ENCODE measurements around the gene AASDHPPT.

Gene AASDHPPT

DNA sequence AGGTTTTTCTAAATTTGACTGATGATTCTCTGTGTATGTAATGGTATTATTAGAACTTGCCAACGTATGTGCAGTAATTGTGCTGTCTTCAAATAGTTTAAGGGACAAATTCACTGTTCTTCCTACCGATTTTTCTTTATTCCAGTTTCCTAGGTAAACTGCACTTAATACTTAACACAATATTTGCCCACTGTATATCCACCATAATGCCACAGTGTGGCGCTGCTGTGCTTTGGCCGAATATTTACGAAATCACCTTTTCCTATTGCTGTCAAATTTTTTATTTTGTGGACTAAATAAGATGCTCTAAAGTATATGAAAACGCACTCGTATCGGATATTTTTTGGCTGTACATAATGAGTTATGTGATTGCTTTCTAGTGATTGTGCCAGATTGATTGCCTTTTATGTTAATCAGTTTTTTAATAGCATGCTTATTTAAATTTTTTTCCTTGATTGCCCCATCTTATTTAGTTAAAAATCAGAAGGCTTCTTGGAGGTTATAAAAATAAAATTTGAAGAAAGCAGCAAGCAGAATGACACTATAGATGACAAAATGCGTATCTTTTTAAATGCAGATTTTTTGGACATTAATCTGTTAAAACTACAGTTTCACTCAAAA, 10.5 kb downstream of the AASDHPPT start:
- H3K18ac ChIP-seq (ENCODE audit: low read length): no peak overlapping the region
- H3K79me1 ChIP-seq (ENCODE audit: low read length): peaks cover 2% of the 10 kb centered on the region
- no peaks in the 10 kb centered on the region for H3K27me3 ChIP-seq (ENCODE audit: insufficient read depth, low read length, poor library complexity)
- DNase-seq: peak; percentile 55
- no peak overlapping the region for H3K4me2 ChIP-seq (ENCODE audit: low read length)
- H3K56ac ChIP-seq (ENCODE audit: low read length): no peak overlapping the region
- no peak overlapping the region for H3K23ac ChIP-seq (ENCODE audit: low read length)
- no peak overlapping the region for H3K27ac ChIP-seq (ENCODE audit: low read depth, low read length)
- H3K36me3 ChIP-seq (ENCODE audit: control insufficient read depth, insufficient read depth, low read length): no peaks in the 10 kb centered on the region
- no peaks in the 10 kb centered on the region for H3K4me1 ChIP-seq (ENCODE audit: control insufficient read depth, low read depth, low read length)
- no peak overlapping the region for H3K9ac ChIP-seq (ENCODE audit: low read length)
- H3K79me2 ChIP-seq (ENCODE audit: control insufficient read depth, insufficient read depth, low read length): peaks cover 7% of the 10 kb centered on the region
- WGBS (ENCODE audit: extremely low coverage, insufficient coverage, low lambda C conversion rate): no CpG with 5 or more reads among the region's 9 CpGs
- no peak overlapping the region for H3K4me3 ChIP-seq (ENCODE audit: low read length)
- no peak overlapping the region for H2AK5ac ChIP-seq (ENCODE audit: low read length)
- no peak overlapping the region for H2BK5ac ChIP-seq (ENCODE audit: low read length)
- H3K4ac ChIP-seq (ENCODE audit: low read depth, low read length): no peak overlapping the region
- H4K8ac ChIP-seq (ENCODE audit: low read depth, low read length): no peak overlapping the region
- H2BK120ac ChIP-seq (ENCODE audit: low read depth, low read length): no peak overlapping the region
- no peak overlapping the region for H4K5ac ChIP-seq (ENCODE audit: low read length)
- no peak overlapping the region for H2BK15ac ChIP-seq (replicated peaks; ENCODE audit: low read depth)

DNA sequence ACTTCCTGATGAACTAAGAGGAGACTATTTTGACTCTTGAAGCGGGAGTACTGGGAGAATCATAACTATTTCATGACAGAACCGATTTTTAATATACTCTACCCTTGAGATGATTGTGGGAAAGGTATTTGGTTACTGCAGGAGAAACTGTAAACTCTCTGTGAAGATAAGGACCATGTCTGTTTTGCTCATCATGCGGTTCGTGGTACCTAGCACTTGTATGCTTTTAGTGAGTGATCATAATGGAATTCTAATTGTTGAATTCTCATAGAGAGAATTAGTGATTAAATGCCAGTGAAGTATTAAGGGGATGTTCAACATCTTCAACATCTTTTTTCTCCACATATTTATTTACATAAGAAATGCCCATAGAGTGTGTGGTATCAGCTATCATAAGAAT, 11.4 kb downstream of the AASDHPPT start:
- no peaks in the 10 kb centered on the region for H3K4me1 ChIP-seq (ENCODE audit: control insufficient read depth, low read depth, low read length)
- no peak overlapping the region for H3K4me3 ChIP-seq (ENCODE audit: low read length)
- H4K8ac ChIP-seq (ENCODE audit: low read depth, low read length): no peak overlapping the region
- no peak overlapping the region for H4K5ac ChIP-seq (ENCODE audit: low read length)
- no peak overlapping the region for H2BK120ac ChIP-seq (ENCODE audit: low read depth, low read length)
- no peak overlapping the region for H3K56ac ChIP-seq (ENCODE audit: low read length)
- peaks cover 2% of the 10 kb centered on the region for H3K79me1 ChIP-seq (ENCODE audit: low read length)
- H3K79me2 ChIP-seq (ENCODE audit: control insufficient read depth, insufficient read depth, low read length): peaks cover 7% of the 10 kb centered on the region
- WGBS (ENCODE audit: extremely low coverage, insufficient coverage, low lambda C conversion rate): no CpG with 5 or more reads among the region's 4 CpGs
- no peak overlapping the region for H2AK5ac ChIP-seq (ENCODE audit: low read length)
- H3K27me3 ChIP-seq (ENCODE audit: insufficient read depth, low read length, poor library complexity): no peaks in the 10 kb centered on the region
- H3K27ac ChIP-seq (ENCODE audit: low read depth, low read length): no peak overlapping the region
- no peak for DNase-seq
- no peaks in the 10 kb centered on the region for H3K36me3 ChIP-seq (ENCODE audit: control insufficient read depth, insufficient read depth, low read length)
- no peak overlapping the region for H3K4ac ChIP-seq (ENCODE audit: low read depth, low read length)
- no peak overlapping the region for H2BK15ac ChIP-seq (replicated peaks; ENCODE audit: low read depth)
- H3K18ac ChIP-seq (ENCODE audit: low read length): no peak overlapping the region
- H3K23ac ChIP-seq (ENCODE audit: low read length): no peak overlapping the region
- H3K4me2 ChIP-seq (ENCODE audit: low read length): no peak overlapping the region
- H2BK5ac ChIP-seq (ENCODE audit: low read length): no peak overlapping the region
- no peak overlapping the region for H3K9ac ChIP-seq (ENCODE audit: low read length)

DNA sequence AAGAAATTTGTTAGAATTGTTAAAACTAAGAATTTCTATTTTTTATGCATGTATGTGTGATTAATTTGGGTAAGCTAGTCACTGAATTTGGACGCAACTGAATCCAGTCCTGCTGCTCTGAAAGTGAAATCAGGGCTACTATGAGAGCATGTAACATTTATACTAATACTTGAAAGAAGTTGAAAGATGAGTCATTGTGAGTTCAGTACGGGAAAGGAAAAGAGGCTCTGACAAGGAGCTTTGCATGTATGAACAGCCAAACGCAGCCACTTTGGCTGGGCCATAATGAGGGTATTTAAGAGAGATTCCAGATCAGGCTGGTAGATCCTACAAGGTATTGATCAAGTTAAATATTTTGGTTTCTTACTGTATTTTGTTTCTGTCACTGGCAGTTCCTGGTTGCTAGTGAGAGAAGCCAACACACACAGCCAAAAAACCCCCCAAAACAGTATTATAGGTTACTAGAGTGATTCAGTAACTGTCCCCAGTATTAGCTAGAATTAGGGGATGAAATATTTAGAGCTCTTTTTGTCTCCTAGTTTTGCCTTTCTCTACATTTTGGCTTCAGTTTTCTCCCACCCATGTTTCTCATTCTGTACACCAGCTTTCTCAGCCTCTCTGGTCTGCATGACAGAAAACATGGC, 14.1 kb downstream of the AASDHPPT start:
- DNase-seq: no peak
- Histone ChIP-seq H3K79me1 (ENCODE audit: low read length) (peaks cover 2% of the 10 kb centered on the region), H2BK15ac (replicated peaks; ENCODE audit: low read depth) (no peak overlapping the region), H3K9ac (ENCODE audit: low read length) (no peak overlapping the region), H3K79me2 (ENCODE audit: control insufficient read depth, insufficient read depth, low read length) (peaks cover 5% of the 10 kb centered on the region), H3K18ac (ENCODE audit: low read length) (no peak overlapping the region), H3K4me3 (ENCODE audit: low read length) (no peak overlapping the region), H3K56ac (ENCODE audit: low read length) (no peak overlapping the region), H3K36me3 (ENCODE audit: control insufficient read depth, insufficient read depth, low read length) (no peaks in the 10 kb centered on the region), H4K8ac (ENCODE audit: low read depth, low read length) (no peak overlapping the region), H3K23ac (ENCODE audit: low read length) (no peak overlapping the region), H3K4me1 (ENCODE audit: control insufficient read depth, low read depth, low read length) (no peaks in the 10 kb centered on the region), H2BK120ac (ENCODE audit: low read depth, low read length) (no peak overlapping the region), H2BK5ac (ENCODE audit: low read length) (no peak overlapping the region), H3K4me2 (ENCODE audit: low read length) (no peak overlapping the region), H3K4ac (ENCODE audit: low read depth, low read length) (no peak overlapping the region), H4K5ac (ENCODE audit: low read length) (no peak overlapping the region), H3K27ac (ENCODE audit: low read depth, low read length) (no peak overlapping the region), H3K27me3 (ENCODE audit: insufficient read depth, low read length, poor library complexity) (no peaks in the 10 kb centered on the region), H2AK5ac (ENCODE audit: low read length) (no peak overlapping the region)
- no CpG with 5 or more reads among the region's 3 CpGs for WGBS (ENCODE audit: extremely low coverage, insufficient coverage, low lambda C conversion rate)

DNA sequence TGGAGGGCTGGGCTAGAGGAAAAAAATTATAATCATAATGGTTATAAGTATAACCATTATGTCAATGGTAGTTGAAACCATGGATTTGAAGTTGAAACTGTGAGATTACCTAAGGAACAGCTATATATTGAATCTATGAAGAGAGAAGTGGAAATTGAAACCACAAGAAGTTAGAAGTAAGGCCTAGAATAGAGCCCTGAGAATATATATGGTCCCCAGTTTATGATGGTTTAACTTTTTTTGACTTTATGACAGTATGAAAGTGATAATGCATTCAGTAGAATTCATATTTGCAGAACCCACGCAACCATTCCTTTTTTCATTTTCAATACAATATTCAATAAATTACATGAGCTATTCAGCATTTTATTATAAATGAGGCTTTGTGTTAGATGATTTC, 15.0 kb downstream of the AASDHPPT start:
- Histone ChIP-seq H3K79me2 (ENCODE audit: control insufficient read depth, insufficient read depth, low read length) (peaks cover 5% of the 10 kb centered on the region), H2AK5ac (ENCODE audit: low read length) (no peak overlapping the region), H3K4me3 (ENCODE audit: low read length) (no peak overlapping the region), H2BK5ac (ENCODE audit: low read length) (no peak overlapping the region), H3K4ac (ENCODE audit: low read depth, low read length) (no peak overlapping the region), H4K5ac (ENCODE audit: low read length) (no peak overlapping the region), H3K56ac (ENCODE audit: low read length) (no peak overlapping the region), H4K8ac (ENCODE audit: low read depth, low read length) (no peak overlapping the region), H3K9ac (ENCODE audit: low read length) (no peak overlapping the region), H3K27ac (ENCODE audit: low read depth, low read length) (no peak overlapping the region), H3K79me1 (ENCODE audit: low read length) (peaks cover 2% of the 10 kb centered on the region), H3K23ac (ENCODE audit: low read length) (no peak overlapping the region), H3K18ac (ENCODE audit: low read length) (no peak overlapping the region), H2BK15ac (replicated peaks; ENCODE audit: low read depth) (no peak overlapping the region), H3K4me1 (ENCODE audit: control insufficient read depth, low read depth, low read length) (no peaks in the 10 kb centered on the region), H3K27me3 (ENCODE audit: insufficient read depth, low read length, poor library complexity) (no peaks in the 10 kb centered on the region), H3K4me2 (ENCODE audit: low read length) (no peak overlapping the region), H3K36me3 (ENCODE audit: control insufficient read depth, insufficient read depth, low read length) (no peaks in the 10 kb centered on the region), H2BK120ac (ENCODE audit: low read depth, low read length) (no peak overlapping the region)
- WGBS (ENCODE audit: extremely low coverage, insufficient coverage, low lambda C conversion rate): no CpG with 5 or more reads among the region's 1 CpG
- DNase-seq: no peak

DNA sequence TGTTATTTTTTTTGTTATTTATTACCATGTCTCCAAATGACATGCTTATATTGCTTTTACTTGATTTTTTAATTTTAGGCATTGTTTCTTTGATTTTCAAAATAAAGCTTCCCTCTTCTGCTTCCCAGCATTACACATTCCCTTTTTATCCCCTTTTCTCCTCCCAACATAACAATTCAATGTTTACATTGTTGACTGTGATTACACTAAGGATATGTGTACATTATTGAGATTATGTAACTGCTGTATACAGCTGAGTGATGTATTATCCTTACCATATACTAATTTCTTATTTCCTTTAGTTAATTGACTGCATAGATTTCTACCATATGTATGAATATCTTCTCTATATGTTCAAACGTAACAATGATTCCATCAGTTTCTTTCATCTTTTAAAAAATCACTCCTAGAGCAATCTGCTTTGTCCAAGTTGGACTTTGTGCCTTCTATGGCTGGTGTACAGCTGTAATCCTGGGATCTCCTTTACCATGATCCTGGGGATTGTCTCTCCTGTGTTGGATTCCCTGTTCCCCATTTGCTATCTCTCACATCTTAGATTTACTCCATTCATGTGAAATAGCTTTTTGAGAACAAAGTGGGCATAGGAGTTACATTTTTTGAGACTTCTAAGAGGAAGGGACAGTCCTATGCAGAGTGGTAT, 21.6 kb downstream of the AASDHPPT start:
- Histone ChIP-seq H3K4ac (ENCODE audit: low read depth, low read length) (no peak overlapping the region), H2BK120ac (ENCODE audit: low read depth, low read length) (no peak overlapping the region), H3K36me3 (ENCODE audit: control insufficient read depth, insufficient read depth, low read length) (no peaks in the 10 kb centered on the region), H3K9ac (ENCODE audit: low read length) (no peak overlapping the region), H3K18ac (ENCODE audit: low read length) (no peak overlapping the region), H2BK15ac (replicated peaks; ENCODE audit: low read depth) (no peak overlapping the region), H2AK5ac (ENCODE audit: low read length) (no peak overlapping the region), H3K23ac (ENCODE audit: low read length) (no peak overlapping the region), H3K4me3 (ENCODE audit: low read length) (no peak overlapping the region), H3K79me2 (ENCODE audit: control insufficient read depth, insufficient read depth, low read length) (no peaks in the 10 kb centered on the region), H2BK5ac (ENCODE audit: low read length) (no peak overlapping the region), H3K27me3 (ENCODE audit: insufficient read depth, low read length, poor library complexity) (no peaks in the 10 kb centered on the region), H3K4me1 (ENCODE audit: control insufficient read depth, low read depth, low read length) (no peaks in the 10 kb centered on the region), H3K4me2 (ENCODE audit: low read length) (no peak overlapping the region), H4K5ac (ENCODE audit: low read length) (no peak overlapping the region), H3K79me1 (ENCODE audit: low read length) (no peaks in the 10 kb centered on the region), H3K27ac (ENCODE audit: low read depth, low read length) (no peak overlapping the region), H4K8ac (ENCODE audit: low read depth, low read length) (no peak overlapping the region), H3K56ac (ENCODE audit: low read length) (no peak overlapping the region)
- DNase-seq: no peak
- WGBS (ENCODE audit: extremely low coverage, insufficient coverage, low lambda C conversion rate): no CpG with 5 or more reads among the region's 1 CpG
